Epithelial cell of esophagus (primary cell): ENCODE results near the gene XKR7.
"Not testable (repeated sequence)": the region's sequence is repeated elsewhere in the genome, so short reads cannot be mapped to it uniquely, and the experiment has no call there.

Experiments used
- DNase-seq: peaks from one replicate; pipeline ENCODE4 v3.0.0; 2010; ENCODE audit warnings: low read depth
- H3K4me3 ChIP-seq: 2 replicates; pipeline ENCODE4 v1.5.1; 2011; ENCODE audit warnings: mild to moderate bottlenecking, low read length, control low read depth
- TF ChIP-seq, protein P1 (sequence below): IDR thresholded peaks from 2 replicates; pipeline ENCODE4 v1.5.1; 2011; ENCODE audit warnings: low read depth, mild to moderate bottlenecking, low read length, control low read depth, inconsistent platforms; ENCODE audit not compliant: insufficient read depth; ENCODE audit errors: missing control alignments

Gene XKR7

DNA sequence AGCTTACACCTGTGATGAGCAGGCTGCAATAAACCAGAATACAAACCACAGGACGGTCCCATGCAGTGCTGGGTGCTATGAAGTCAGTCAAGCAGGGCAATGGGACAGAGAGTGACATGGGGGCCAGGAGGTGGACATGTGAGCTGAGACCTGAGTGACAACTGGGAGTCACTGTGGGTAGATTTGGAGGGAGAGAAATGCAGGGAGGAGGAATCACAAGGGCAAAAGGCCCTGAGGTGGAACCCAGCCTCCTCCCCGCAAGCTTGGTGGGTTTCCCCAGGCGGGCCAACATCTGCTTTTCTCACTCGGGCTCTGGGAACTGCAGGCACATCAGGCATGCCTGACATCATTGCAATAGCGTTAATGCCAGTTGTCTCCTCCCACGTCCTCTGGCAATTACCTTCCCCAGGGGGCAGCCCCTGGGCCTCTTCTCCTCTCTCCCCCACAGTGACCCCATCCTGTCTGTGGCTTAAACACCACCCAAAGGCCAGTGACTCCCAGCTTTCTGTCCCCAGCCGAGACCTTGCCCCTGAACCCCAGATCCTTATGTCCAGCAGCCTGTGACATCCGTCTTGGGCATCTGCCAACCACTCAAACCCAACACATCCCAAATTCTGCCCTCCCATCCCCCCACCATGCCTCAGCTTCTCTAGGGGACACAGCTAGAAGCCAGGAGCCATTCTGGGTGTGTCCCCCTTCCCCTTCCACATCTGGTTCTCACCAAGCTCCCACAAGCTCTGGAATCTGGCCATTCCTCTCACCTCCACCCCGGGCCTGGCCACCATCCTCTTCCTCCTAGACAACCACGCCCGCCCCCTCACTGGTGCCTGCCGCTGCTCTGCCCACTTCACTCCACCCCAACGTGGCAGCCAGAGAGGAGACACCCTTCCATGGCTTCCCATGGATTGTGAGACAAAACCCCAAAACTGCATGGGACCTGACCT lies 44.3 kb upstream of the XKR7 start:
- no peak for DNase-seq
- H3K4me3 ChIP-seq: no peak overlapping the region
- TF ChIP-seq, protein P1, sequence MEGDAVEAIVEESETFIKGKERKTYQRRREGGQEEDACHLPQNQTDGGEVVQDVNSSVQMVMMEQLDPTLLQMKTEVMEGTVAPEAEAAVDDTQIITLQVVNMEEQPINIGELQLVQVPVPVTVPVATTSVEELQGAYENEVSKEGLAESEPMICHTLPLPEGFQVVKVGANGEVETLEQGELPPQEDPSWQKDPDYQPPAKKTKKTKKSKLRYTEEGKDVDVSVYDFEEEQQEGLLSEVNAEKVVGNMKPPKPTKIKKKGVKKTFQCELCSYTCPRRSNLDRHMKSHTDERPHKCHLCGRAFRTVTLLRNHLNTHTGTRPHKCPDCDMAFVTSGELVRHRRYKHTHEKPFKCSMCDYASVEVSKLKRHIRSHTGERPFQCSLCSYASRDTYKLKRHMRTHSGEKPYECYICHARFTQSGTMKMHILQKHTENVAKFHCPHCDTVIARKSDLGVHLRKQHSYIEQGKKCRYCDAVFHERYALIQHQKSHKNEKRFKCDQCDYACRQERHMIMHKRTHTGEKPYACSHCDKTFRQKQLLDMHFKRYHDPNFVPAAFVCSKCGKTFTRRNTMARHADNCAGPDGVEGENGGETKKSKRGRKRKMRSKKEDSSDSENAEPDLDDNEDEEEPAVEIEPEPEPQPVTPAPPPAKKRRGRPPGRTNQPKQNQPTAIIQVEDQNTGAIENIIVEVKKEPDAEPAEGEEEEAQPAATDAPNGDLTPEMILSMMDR: no peak

DNA sequence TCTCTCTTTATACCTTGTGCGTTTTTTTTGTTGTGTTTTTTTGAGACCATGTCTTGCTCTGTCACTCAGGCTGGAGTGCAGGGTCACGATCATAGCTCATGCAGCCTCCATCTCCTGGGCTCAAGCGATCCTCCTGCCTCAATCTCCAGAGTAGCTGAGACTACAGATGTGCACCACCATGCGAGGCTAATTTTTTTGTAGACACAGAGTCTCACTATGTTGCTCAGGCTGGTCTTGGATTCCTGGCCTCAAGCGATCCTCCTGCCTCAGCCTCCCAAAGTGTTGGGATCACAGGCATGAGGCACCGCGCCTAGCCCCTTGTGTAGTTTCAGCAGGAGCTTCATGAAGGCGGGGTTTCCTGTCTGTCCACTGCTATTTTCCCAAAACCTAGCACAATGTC lies 43.4 kb upstream of the XKR7 start:
- TF ChIP-seq, protein P1: no peak
- no peak overlapping the region for H3K4me3 ChIP-seq
- no peak for DNase-seq

DNA sequence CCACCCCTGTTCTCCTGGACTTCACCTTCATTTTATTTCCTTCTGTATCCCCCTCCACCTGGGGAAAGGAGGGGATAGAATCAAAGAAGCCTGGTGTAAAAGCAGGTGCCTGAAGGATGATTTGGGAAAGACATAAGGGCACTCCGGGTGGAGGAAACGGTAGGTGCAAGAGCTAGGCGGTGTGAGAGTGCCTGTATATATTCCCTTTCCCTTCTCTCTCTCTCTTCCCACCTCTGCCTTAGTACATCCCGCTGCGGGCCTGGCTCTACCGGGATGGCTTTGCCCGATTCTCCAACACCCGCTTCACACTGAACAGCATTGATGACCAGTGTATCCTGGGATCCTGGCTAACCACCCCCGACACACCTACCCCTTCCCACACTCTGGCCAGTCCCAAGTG lies 42.3 kb upstream of the XKR7 start:
- H3K4me3 ChIP-seq: no peak overlapping the region
- TF ChIP-seq, protein P1: no peak
- DNase-seq: no peak

DNA sequence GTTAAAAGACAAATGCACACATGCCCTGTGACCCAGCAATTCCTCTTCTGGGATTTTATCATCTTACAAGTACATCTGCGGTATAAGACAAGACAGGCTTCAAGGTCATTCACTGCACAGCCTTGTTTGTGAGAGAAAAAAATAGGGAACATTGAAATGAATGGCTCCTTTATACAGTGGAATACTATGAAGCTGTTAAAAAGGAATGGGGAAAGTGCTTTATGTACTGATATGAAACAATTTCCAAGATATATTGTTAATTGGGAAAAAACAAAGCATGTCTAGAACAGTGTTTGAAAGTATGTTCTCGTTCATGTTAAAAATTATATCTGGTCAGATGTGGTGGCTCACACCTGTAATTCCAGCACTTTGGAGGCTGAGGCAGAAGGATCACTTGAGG lies 41.5 kb upstream of the XKR7 start:
- TF ChIP-seq, protein P1: no peak
- DNase-seq: no peak
- H3K4me3 ChIP-seq: no peak overlapping the region

DNA sequence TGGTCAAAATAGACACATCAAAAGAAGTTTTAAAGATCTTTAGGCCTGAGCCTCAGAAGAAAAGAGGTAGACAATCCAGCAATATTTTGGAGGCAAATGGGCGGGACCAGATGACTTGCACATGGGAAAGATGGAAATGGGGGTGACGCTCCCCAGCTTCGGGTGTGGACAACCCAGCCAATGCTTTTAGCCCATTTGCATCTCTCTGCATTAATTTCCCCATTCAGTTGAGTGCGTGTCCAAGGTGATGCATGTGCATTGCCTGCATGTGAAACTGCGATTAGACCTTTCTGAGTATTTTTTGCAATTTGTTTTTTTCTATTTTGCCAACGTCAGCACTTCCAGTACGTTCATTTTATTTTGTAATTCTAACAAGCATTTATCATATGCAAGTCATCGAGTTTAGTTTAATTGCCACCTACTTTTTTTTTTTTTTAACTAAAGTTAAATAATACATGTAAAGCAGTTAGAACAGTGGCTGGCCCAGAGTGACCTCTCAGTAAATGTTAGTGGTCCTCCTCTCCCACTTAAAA lies 40.3 kb upstream of the XKR7 start:
- TF ChIP-seq, protein P1: no peak
- DNase-seq: no peak
- no peak overlapping the region for H3K4me3 ChIP-seq

DNA sequence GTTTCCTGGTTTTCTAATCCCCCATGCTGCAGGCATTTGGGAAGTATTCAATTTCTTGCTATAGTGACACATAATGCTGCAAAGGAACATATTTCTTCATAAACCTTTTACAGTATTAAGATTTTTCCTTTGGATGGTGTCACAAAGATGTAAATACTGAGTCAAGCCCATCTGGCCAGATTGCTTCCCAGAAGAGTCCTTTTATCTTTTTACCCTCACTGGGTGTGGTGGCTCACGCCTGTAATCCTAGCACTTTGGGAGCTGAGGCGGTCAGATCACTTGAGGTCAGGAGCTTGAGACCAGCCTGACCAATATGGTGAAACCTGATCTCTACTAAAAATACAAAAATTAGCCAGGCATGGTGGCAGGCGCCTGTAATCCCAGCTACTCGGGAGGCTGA lies 38.3 kb upstream of the XKR7 start:
- DNase-seq: not testable (repeated sequence)

DNA sequence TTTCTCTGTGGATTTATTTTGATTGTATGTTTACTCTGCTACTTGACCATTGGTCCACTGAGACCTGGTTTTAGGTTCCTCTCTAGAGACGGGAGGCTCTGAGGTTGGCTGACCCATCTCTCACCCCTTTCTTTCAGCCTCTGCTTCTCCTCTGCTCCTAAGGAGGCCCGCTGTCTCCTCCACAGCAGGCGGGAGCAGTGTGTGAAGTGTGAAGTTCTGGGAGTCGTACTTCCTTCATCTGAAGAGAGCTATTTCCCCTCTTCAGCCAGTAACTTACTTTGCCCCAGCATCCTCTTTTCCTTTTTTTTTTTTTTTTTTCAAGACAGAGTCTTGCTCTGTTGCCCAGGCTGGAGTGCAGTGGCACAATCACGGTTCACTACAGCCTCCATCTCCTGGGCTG lies 37.2 kb upstream of the XKR7 start:
- TF ChIP-seq, protein P1: no peak
- no peak for DNase-seq
- no peak overlapping the region for H3K4me3 ChIP-seq

More for the DNA sequence above, 38.3 kb upstream of the XKR7 start:
- H3K4me3 ChIP-seq: not testable (repeated sequence)
